ENCODE data around the gene SRMS. TPM values are rescaled to one million over a fixed set of nuclear protein-coding genes. Genes with fewer than 3 reads are reported as not detected.

SRMS gene
- total RNA-seq, 2 donors from 2014 or later = not detected

DNA sequence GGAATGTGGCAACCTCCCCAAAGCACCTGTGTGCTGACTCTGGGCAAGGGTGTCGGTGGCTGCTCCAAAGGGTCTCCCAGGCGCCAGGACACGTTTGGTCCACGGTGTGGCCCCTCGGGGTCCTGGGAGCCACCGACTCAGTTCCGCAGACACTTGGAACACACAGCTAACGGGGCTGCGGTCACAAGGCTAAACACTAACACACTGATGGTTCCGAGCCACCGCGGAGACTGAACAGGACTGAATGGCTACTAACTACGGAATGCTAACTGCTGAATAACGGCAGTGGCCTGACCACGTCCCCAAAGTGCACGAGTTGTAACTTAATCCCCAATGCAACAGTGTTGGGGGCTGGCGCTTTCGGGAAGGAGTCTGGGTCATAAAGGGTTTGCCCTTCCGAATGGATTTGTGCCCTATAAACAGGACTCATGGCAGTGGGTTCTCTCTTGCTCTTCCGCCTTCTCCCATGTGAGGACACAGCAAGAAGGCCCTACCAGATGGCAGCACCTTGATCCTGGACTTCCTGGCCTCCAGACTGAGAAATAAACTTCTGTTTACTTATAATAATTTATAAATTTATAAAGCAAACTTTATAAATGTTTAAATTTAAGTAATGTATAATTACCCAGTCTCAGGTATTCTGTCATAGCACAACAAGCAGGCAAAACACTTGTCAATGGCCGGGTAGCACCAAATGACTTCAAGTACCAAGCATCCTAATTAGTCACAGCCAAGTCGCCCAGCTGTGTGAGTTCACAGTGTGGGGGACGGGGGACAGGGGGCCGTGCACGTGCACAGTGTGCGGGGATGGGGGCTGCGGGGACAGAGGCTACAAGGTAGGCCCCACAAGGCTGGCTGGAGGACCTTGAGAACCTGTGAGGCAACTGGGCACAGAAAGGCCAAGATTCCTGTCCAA is 46.4 kb downstream of the SRMS start:
- H3K9me3 Mint-ChIP-seq = no peaks in the 10 kb centered on the region
- ATAC-seq = no peak
- H3K4me3 Mint-ChIP-seq = no peak overlapping the region

GRCh38 chr20:63500151-63500901 is 47.2 kb downstream of the SRMS start:
- DNase-seq (ENCODE audit: low spot score) = no peak
- H3K4me3 Mint-ChIP-seq = no peak overlapping the region

More for the DNA sequence above, 46.4 kb downstream of the SRMS start:
- Mint-ChIP-seq H3K27ac (no peak overlapping the region), H3K27me3 (peaks cover 0 to 11% of the 10 kb centered on the region in 2 donors), H3K4me1 (ENCODE audit: low read depth in 2 of 2) (no peaks in the 10 kb centered on the region), H3K36me3 (no peaks in the 10 kb centered on the region)
- no peak for DNase-seq (ENCODE audit: low spot score)

GRCh38 chr20:63499338-63499969 is 48.1 kb downstream of the SRMS start:
- H3K9me3 Mint-ChIP-seq = no peaks in the 10 kb centered on the region
- H3K4me3 Mint-ChIP-seq = no peak overlapping the region
- no peak overlapping the region for H3K27ac Mint-ChIP-seq
- DNase-seq (ENCODE audit: low spot score) (no peak), ATAC-seq (peak in 1 of 2 donors; percentile 12)
- H3K4me1 Mint-ChIP-seq (ENCODE audit: low read depth in 2 of 2) = no peaks in the 10 kb centered on the region
- peaks cover 0 to 5% of the 10 kb centered on the region in 2 donors for H3K27me3 Mint-ChIP-seq
- H3K36me3 Mint-ChIP-seq = no peaks in the 10 kb centered on the region

More at GRCh38 chr20:63500151-63500901, 47.2 kb downstream of the SRMS start:
- ATAC-seq = no peak
- peaks cover 0 to 11% of the 10 kb centered on the region in 2 donors for H3K27me3 Mint-ChIP-seq
- no peaks in the 10 kb centered on the region for H3K4me1 Mint-ChIP-seq (ENCODE audit: low read depth in 2 of 2)
- no peak overlapping the region for H3K27ac Mint-ChIP-seq
- no peaks in the 10 kb centered on the region for H3K9me3 Mint-ChIP-seq
- no peaks in the 10 kb centered on the region for H3K36me3 Mint-ChIP-seq

- Mint-ChIP-seq H3K27ac (no peak within 1 kb of the TSS), H3K4me3 (no peak within 1 kb of the TSS), H3K36me3 (no peaks in the 10 kb centered on the region), H3K27me3 (peaks cover 0 to 3% of the 10 kb centered on the region in 2 donors), H3K9me3 (no peaks in the 10 kb centered on the region), H3K4me1 (ENCODE audit: low read depth in 2 of 2) (no peaks in the 10 kb centered on the region)
- DNase-seq (ENCODE audit: low spot score) (no peak), ATAC-seq (peak; percentile 14 to 62)
Observed at GRCh38 chr20:63498960-63499337, 48.6 kb downstream of the SRMS start, which contains the start of gene EEF1A2. Gene EEF1A2, minus strand, starts transcription at chr20:63499083. Its CDS starts 1,320 bp downstream, at chr20:63497763.

DNA sequence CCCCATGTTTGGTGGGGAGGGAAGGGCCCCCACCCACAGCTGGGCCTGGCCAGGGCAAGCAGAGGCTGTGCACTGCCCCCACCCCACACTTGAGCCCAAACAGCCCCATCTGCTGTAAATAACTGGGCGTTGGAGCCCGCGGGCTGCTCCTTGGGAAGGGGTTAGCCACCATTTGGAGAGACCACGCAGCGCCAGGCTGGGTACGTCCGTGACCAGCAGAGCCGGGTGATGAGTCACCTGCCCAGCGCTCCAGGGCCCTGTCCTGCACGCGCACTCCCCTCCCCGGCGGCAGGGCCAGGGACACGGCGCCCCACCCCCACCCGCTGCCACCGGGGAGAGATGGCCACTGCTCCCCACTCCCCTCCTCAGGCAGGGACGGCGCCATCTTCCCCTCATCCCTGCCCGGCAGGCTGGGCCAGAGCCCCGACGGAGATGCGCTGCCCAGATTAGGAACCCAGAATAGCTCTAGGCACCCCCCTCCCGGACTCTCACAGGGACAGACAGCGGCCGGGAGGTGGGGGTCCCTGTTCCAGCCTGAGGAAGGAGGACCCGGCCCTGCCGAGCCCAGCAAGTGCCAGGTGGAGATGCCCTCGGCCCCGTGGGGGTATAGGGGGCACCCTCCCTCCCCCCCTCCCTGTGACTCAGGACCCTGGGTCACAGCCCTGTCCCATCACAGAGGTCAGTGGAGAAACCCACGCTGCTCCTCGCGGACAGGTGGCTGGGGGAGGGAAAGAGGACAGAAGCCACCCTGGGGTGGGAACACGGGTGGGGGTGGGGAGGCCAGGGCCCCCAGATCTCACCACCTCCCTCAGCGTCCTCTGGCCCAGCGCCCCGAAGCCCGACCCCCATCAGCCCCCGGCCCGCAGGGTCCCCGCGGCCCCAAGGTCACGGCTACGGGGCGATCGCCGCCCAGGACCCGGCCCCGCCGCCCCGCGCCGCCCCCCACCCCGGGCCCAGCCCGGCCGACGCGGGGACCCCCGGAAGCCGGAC is 49.3 kb downstream of the SRMS start:
- Mint-ChIP-seq H3K36me3 (no peaks in the 10 kb centered on the region), H3K9me3 (no peaks in the 10 kb centered on the region), H3K4me1 (ENCODE audit: low read depth in 2 of 2) (no peaks in the 10 kb centered on the region), H3K27me3 (peaks cover 0 to 3% of the 10 kb centered on the region in 2 donors), H3K27ac (no peak overlapping the region), H3K4me3 (no peak overlapping the region)
- ATAC-seq (no peak), DNase-seq (ENCODE audit: low spot score) (no peak)

- no peak overlapping the region for H3K27ac Mint-ChIP-seq
Observed at GRCh38 chr20:63497138-63497945, 50.2 kb downstream of the SRMS start.

GRCh38 chr20:63496596-63497120 is 50.9 kb downstream of the SRMS start:
- ATAC-seq (no peak), DNase-seq (ENCODE audit: low spot score) (no peak)
- no peak overlapping the region for H3K4me3 Mint-ChIP-seq
- H3K4me1 Mint-ChIP-seq (ENCODE audit: low read depth in 2 of 2) = no peaks in the 10 kb centered on the region
- H3K36me3 Mint-ChIP-seq = no peaks in the 10 kb centered on the region
- H3K27me3 Mint-ChIP-seq = peaks cover 3 to 12% of the 10 kb centered on the region in 2 donors
- H3K9me3 Mint-ChIP-seq = peaks cover 4% of the 10 kb centered on the region
- H3K27ac Mint-ChIP-seq = no peak overlapping the region

More at GRCh38 chr20:63497138-63497945, 50.2 kb downstream of the SRMS start:
- DNase-seq (ENCODE audit: low spot score) (no peak), ATAC-seq (no peak)
- Mint-ChIP-seq H3K4me1 (ENCODE audit: low read depth in 2 of 2) (no peaks in the 10 kb centered on the region), H3K4me3 (no peak overlapping the region), H3K27me3 (peaks cover 3 to 5% of the 10 kb centered on the region in 2 donors), H3K36me3 (no peaks in the 10 kb centered on the region), H3K9me3 (peaks cover under 1% of the 10 kb centered on the region)

- peaks cover 3 to 14% of the 10 kb centered on the region in 2 donors for H3K27me3 Mint-ChIP-seq
- H3K36me3 Mint-ChIP-seq = no peaks in the 10 kb centered on the region
- H3K4me3 Mint-ChIP-seq = no peak overlapping the region
- peaks cover 4% of the 10 kb centered on the region for H3K9me3 Mint-ChIP-seq
- H3K27ac Mint-ChIP-seq = no peak overlapping the region
- ATAC-seq (peak; percentile 60 to 73), DNase-seq (ENCODE audit: low spot score) (peak; percentile 74)
- no peaks in the 10 kb centered on the region for H3K4me1 Mint-ChIP-seq (ENCODE audit: low read depth in 2 of 2)
Observed at GRCh38 chr20:63495741-63496595, 51.6 kb downstream of the SRMS start.

DNA sequence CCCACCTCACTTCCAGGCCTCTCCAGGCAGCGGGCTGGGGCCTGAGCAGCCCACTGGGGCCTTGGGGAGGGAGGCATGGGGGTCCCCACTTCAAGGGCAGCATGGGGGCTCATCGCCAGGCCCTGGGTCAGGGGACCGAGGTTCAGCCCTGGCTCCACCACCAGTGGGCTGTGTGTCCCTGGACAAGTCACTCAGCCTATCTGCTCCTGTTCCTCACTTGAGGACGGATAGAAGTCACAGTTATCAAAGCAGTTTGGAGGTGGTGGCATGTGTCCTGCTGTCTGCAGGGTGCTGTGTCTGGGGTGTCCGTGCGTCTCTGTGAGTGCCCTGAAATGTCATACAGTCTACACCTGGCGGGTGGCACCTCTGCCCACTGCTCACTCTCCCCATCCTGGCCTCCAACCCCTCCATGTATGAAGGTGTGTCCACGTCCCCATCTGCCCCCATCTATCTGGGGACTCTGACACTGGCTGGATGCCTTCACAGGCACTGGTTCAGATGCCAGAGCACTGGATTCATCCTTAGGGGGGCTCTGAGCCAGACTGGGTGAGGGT is 52.3 kb downstream of the SRMS start:
- no peak for ATAC-seq
- DNase-seq (ENCODE audit: low spot score) = no peak

GRCh38 chr20:63494420-63495166 is 53.0 kb downstream of the SRMS start:
- Mint-ChIP-seq H3K9me3 (peaks cover 4% of the 10 kb centered on the region), H3K36me3 (no peaks in the 10 kb centered on the region), H3K27ac (no peak overlapping the region), H3K27me3 (peaks cover 3 to 14% of the 10 kb centered on the region in 2 donors), H3K4me1 (ENCODE audit: low read depth in 2 of 2) (no peaks in the 10 kb centered on the region), H3K4me3 (no peak overlapping the region)
- DNase-seq (ENCODE audit: low spot score) (no peak), ATAC-seq (no peak)

More for the DNA sequence above, 52.3 kb downstream of the SRMS start:
- H3K27me3 Mint-ChIP-seq = peaks cover 3 to 14% of the 10 kb centered on the region in 2 donors
- no peaks in the 10 kb centered on the region for H3K36me3 Mint-ChIP-seq
- H3K4me3 Mint-ChIP-seq = no peak overlapping the region
- H3K27ac Mint-ChIP-seq = no peak overlapping the region
- peaks cover 4% of the 10 kb centered on the region for H3K9me3 Mint-ChIP-seq
- no peaks in the 10 kb centered on the region for H3K4me1 Mint-ChIP-seq (ENCODE audit: low read depth in 2 of 2)
